K562 (cell line): ENCODE measurements around the gene PPM1G. TPM values are rescaled to one million over a fixed set of nuclear protein-coding genes. Genes with fewer than 3 reads are reported as not detected.

Experiments used
- CHD4 ChIP-seq: fragments of 200-600 bp; sonication (generic); IDR thresholded peaks from 3 replicates; pipeline ENCODE4 v1.6.1; 2012; ENCODE audit warnings: low read depth, mild to moderate bottlenecking, mixed read lengths, low read length, inconsistent platforms; ENCODE audit not compliant: insufficient read depth, insufficient replicate concordance, poor library complexity, severe bottlenecking
- IRF1 ChIP-seq: sonication (generic); formaldehyde crosslinking; IDR thresholded peaks from 2 replicates; pipeline ENCODE4 v1.8.0; 2022; ENCODE audit warnings: missing genetic modification reagents, mild to moderate bottlenecking, borderline replicate concordance
- MAFG ChIP-seq: fragments of 450-650 bp; conservative IDR thresholded peaks from 2 replicates; pipeline ENCODE4 v1.6.1; 2016; ENCODE audit warnings: missing genetic modification characterization, missing compliant biosample characterization
- POLR2AphosphoS5 ChIP-seq: IDR thresholded peaks from 2 replicates; pipeline ENCODE4 v1.6.1; 2011; ENCODE audit warnings: mild to moderate bottlenecking, low read depth, low read length, moderate library complexity; ENCODE audit not compliant: control insufficient read depth, insufficient read depth
- PRDM10 ChIP-seq: fragments of 450-650 bp; IDR thresholded peaks from 2 replicates; pipeline ENCODE4 v1.6.1; 2018; ENCODE audit not compliant: partially characterized antibody
- SNRNP70 ChIP-seq: fragments of 200-400 bp; formaldehyde crosslinking; optimal IDR thresholded peaks from 2 replicates; pipeline ENCODE3; 2017; ENCODE audit warnings: low read depth, low read length
- SRSF1 ChIP-seq: fragments of 200-400 bp; formaldehyde crosslinking; IDR thresholded peaks from 2 replicates; pipeline ENCODE4 v1.6.1; 2017; ENCODE audit warnings: mild to moderate bottlenecking, low read depth, low read length, moderate library complexity
- ZNF3 ChIP-seq: fragments of 250-450 bp; sonication (Bioruptor Pico); IDR thresholded peaks from 2 replicates; pipeline ENCODE4 v1.5.0; 2021; ENCODE audit warnings: mild to moderate bottlenecking, moderate library complexity
- ZNF644 ChIP-seq: fragments of 200-800 bp; sonication (Bioruptor generic); IDR thresholded peaks from 2 replicates; pipeline ENCODE4 v1.6.1; 2016; ENCODE audit warnings: low read depth, missing genetic modification characterization, missing compliant biosample characterization
- ZNF778 ChIP-seq: fragments of 450-650 bp; formaldehyde crosslinking; IDR thresholded peaks from 2 replicates; pipeline ENCODE4 v1.4.0; 2020; ENCODE audit warnings: mild to moderate bottlenecking, moderate library complexity
- polyA plus RNA-seq, 8 experiments: library from polyadenylated mRNA; depleted of rRNA in 4 of 8; stranded (reverse) in 5 of 8; unstranded in 3 of 8; fragments of >200 nt; fragmentation: Nextera tagmentation in 2 of 8; fragmentation: Illumina TruSeq in 1 of 8; extraction: Ambion mirVana in 2 of 8; extraction: Trizol in 1 of 8; gene quantifications; 2 replicates each; pipeline versions ENCODE4 v1.2.1 to v1.2.3, GENCODE V29; 2011 to 2014; ENCODE audit warnings: inconsistent platforms in 1 of 8, missing spikeins in 1 of 8
- total RNA-seq, 7 experiments: library from RNA; depleted of rRNA in 6 of 7; stranded (reverse); fragments of >200 nt in 6 of 7; fragmentation: Illumina TruSeq in 2 of 7; extraction: Trizol in 2 of 7; gene quantifications; 2 replicates each; pipeline versions ENCODE4 v1.2.1 to v1.2.3, GENCODE V29; 2011 to 2021; ENCODE audit warnings: low replicate concordance in 1 of 7
- TF ChIP-seq, protein P1 (sequence below): sonication (generic); formaldehyde crosslinking; IDR thresholded peaks from 2 replicates; pipeline ENCODE4 v1.8.0; 2022; ENCODE audit warnings: mild to moderate bottlenecking, missing genetic modification reagents
- TF ChIP-seq, protein P2 (sequence below): sonication (generic); formaldehyde crosslinking; IDR thresholded peaks from 2 replicates; pipeline ENCODE4 v1.8.0; 2022; ENCODE audit warnings: mild to moderate bottlenecking, missing genetic modification reagents

PPM1G gene
- total and polyA plus RNA-seq, 9 of the 15 experiments (the other 6 are each of a cell fraction or from before 2014, with no cell fraction given), result 61.7 to 230 (median 153) TPM

DNA sequence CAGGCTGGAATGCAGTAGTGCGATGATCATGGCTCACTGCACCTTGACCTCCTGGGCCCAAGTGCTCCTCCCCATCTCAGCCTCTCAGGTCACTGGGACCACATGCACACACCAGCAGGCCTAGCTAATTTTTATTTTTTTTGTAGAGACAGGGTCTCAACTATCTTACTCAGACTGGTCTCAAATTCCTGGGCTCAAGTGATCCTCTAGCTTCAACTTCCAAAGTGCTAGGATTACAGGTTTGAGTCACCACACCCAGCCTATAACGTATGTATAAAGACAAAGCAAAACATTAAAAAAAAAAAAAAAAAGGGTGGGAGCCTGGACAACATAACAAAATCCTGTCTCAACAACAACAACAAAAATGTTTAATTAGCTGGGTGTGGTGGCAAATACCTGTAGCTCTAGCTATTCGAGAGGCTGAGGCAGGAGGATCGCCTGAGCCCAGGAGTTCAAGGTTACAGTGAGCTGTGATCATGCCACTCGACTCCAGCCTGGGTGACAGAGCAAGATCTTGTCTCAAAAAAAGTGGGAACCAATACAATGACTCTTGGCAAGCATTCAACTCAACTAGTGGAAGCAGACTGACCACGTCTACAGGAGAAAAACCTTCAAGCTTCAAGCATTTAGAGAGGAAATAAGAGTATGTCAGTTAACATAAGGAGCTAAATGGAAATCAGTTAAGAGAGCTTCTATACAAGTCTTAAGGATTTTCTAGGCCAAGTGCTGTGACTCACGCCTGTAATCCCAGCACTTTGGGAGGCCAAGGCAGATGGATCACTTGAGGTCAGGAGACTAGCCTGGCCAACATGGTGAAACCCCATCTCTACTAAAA lies 55.4 kb downstream of the PPM1G start (continued):
- TF ChIP-seq, protein P1, sequence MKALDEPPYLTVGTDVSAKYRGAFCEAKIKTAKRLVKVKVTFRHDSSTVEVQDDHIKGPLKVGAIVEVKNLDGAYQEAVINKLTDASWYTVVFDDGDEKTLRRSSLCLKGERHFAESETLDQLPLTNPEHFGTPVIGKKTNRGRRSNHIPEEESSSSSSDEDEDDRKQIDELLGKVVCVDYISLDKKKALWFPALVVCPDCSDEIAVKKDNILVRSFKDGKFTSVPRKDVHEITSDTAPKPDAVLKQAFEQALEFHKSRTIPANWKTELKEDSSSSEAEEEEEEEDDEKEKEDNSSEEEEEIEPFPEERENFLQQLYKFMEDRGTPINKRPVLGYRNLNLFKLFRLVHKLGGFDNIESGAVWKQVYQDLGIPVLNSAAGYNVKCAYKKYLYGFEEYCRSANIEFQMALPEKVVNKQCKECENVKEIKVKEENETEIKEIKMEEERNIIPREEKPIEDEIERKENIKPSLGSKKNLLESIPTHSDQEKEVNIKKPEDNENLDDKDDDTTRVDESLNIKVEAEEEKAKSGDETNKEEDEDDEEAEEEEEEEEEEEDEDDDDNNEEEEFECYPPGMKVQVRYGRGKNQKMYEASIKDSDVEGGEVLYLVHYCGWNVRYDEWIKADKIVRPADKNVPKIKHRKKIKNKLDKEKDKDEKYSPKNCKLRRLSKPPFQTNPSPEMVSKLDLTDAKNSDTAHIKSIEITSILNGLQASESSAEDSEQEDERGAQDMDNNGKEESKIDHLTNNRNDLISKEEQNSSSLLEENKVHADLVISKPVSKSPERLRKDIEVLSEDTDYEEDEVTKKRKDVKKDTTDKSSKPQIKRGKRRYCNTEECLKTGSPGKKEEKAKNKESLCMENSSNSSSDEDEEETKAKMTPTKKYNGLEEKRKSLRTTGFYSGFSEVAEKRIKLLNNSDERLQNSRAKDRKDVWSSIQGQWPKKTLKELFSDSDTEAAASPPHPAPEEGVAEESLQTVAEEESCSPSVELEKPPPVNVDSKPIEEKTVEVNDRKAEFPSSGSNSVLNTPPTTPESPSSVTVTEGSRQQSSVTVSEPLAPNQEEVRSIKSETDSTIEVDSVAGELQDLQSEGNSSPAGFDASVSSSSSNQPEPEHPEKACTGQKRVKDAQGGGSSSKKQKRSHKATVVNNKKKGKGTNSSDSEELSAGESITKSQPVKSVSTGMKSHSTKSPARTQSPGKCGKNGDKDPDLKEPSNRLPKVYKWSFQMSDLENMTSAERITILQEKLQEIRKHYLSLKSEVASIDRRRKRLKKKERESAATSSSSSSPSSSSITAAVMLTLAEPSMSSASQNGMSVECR (CRISPR knock-in tag), result no peak
- TF ChIP-seq SNRNP70, result no peak
- TF ChIP-seq CHD4, result no peak
- peak; percentile 70; the same call in 1 of the 2 replicates for TF ChIP-seq MAFG (tag)
- no peak for TF ChIP-seq IRF1 (CRISPR knock-in tag)
- no peak for TF ChIP-seq ZNF644 (tag)
- no peak for TF ChIP-seq POLR2AphosphoS5
- TF ChIP-seq, protein P2, sequence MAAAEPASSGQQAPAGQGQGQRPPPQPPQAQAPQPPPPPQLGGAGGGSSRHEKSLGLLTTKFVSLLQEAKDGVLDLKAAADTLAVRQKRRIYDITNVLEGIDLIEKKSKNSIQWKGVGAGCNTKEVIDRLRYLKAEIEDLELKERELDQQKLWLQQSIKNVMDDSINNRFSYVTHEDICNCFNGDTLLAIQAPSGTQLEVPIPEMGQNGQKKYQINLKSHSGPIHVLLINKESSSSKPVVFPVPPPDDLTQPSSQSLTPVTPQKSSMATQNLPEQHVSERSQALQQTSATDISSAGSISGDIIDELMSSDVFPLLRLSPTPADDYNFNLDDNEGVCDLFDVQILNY (CRISPR knock-in tag), result no peak
- no peak for TF ChIP-seq ZNF778 (CRISPR knock-in tag)
- no peak for TF ChIP-seq SRSF1
- no peak for TF ChIP-seq ZNF3
- TF ChIP-seq PRDM10, result no peak
